ENCODE results near the gene JRKL.

DNA sequence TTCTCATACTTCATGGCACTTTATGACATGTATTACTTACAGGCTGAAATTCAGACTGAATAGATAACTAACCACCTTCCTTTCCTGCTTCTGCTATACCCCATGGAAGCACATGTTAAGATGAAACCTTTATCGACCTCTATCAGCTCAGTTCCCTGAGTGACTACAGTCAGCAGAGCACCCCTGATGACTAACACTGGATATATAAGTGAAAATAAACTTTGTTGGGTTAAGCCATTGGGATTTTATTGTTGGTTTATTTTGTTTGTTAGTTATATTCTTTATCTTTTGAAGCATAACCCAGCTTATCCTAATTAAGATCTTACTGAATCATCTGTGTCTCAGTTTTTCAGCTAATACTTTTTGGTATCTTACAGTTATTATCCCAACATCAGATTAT is 23.8 kb upstream of the JRKL start:
- TF ChIP-seq, protein P1, sequence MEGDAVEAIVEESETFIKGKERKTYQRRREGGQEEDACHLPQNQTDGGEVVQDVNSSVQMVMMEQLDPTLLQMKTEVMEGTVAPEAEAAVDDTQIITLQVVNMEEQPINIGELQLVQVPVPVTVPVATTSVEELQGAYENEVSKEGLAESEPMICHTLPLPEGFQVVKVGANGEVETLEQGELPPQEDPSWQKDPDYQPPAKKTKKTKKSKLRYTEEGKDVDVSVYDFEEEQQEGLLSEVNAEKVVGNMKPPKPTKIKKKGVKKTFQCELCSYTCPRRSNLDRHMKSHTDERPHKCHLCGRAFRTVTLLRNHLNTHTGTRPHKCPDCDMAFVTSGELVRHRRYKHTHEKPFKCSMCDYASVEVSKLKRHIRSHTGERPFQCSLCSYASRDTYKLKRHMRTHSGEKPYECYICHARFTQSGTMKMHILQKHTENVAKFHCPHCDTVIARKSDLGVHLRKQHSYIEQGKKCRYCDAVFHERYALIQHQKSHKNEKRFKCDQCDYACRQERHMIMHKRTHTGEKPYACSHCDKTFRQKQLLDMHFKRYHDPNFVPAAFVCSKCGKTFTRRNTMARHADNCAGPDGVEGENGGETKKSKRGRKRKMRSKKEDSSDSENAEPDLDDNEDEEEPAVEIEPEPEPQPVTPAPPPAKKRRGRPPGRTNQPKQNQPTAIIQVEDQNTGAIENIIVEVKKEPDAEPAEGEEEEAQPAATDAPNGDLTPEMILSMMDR (IDR thresholded peaks at IDR 0.05), result no peak
- TF ChIP-seq POLR2A (IDR thresholded peaks at IDR 0.05), result no peak
